Skeletal muscle tissue (tissue), 4 donors: Measurements from ENCODE around the gene ZNF763. TPM values are rescaled to one million over a fixed set of nuclear protein-coding genes. Genes with fewer than 3 reads are reported as not detected.
A peak's percentile ranks its signal among the peaks of the same experiment; 100 is the strongest.

Experiments
- H3K27ac ChIP-seq: one replicate; pipeline ENCODE4 v1.7.0; 2013; ENCODE audit warnings: mild to moderate bottlenecking, low read depth, low read length, inconsistent platforms
- H3K27me3 ChIP-seq, 3 donors: one replicate each; pipeline ENCODE4 v1.7.0; 2013; ENCODE audit warnings: low read length in 3 of 3; ENCODE audit not compliant: control insufficient read depth in 3 of 3, insufficient read depth in 3 of 3
- H3K36me3 ChIP-seq, 3 donors: one replicate each; pipeline ENCODE4 v1.7.0; 2013; ENCODE audit warnings: low read length in 3 of 3; ENCODE audit not compliant: control insufficient read depth in 3 of 3, insufficient read depth in 3 of 3
- H3K4me1 ChIP-seq, 3 donors: one replicate each; pipeline ENCODE4 v1.7.0; 2013; ENCODE audit warnings: low read length in 3 of 3, mild to moderate bottlenecking in 3 of 3; ENCODE audit not compliant: control insufficient read depth in 3 of 3, insufficient read depth in 3 of 3
- H3K4me3 ChIP-seq, 3 donors: one replicate each; pipeline ENCODE4 v1.7.0; 2013; ENCODE audit warnings: low read length in 3 of 3
- H3K9ac ChIP-seq, 3 donors: one replicate each; pipeline ENCODE4 v1.7.0; 2013; ENCODE audit warnings: low read length in 3 of 3, mild to moderate bottlenecking in 3 of 3, moderate library complexity in 2 of 3, low read depth in 1 of 3
- H3K9me3 ChIP-seq, 3 donors: one replicate each; pipeline ENCODE4 v1.7.0; 2013; ENCODE audit warnings: low read length in 3 of 3; ENCODE audit not compliant: control insufficient read depth in 3 of 3
- total RNA-seq: library from RNA; depleted of rRNA; stranded (reverse); fragments of >200 nt; gene quantifications from one replicate; pipeline ENCODE4 v1.2.3, GENCODE V29; 2014
- donor health status: Osteomylitis.

ZNF763 gene
- total RNA-seq, 1 donor from 2014 or later: 2.1 TPM

GRCh38 chr19:11964496-11964857, 363 bp upstream of the ZNF763 start:
- Histone ChIP-seq H3K9me3 (no peaks in the 10 kb centered on the region), H3K27me3 (no peaks in the 10 kb centered on the region), H3K4me3 (peak overlapping the region; percentile 73 to 96 (median 96)), H3K36me3 (peaks cover 0 to 2% (median 2%) of the 10 kb centered on the region in 3 donors), H3K9ac (peak overlapping the region; percentile 34 to 92 (median 73)), H3K27ac (peak overlapping the region; percentile 88), H3K4me1 (peaks cover 13 to 17% (median 15%) of the 10 kb centered on the region in 3 donors)

GRCh38 chr19:11970174-11970573, 5.3 kb downstream of the ZNF763 start:
- Histone ChIP-seq H3K4me3 (no peak overlapping the region), H3K27me3 (no peaks in the 10 kb centered on the region), H3K27ac (no peak overlapping the region), H3K36me3 (peaks cover 0 to 2% (median 2%) of the 10 kb centered on the region in 3 donors), H3K9me3 (peaks cover 0 to 2% (median 0%) of the 10 kb centered on the region in 3 donors), H3K9ac (no peak overlapping the region), H3K4me1 (peaks cover 0 to 7% (median 4%) of the 10 kb centered on the region in 3 donors)

GRCh38 chr19:11971041-11971440, 6.2 kb downstream of the ZNF763 start:
- Histone ChIP-seq H3K36me3 (peaks cover 0 to 2% (median 2%) of the 10 kb centered on the region in 3 donors), H3K4me3 (no peak overlapping the region), H3K27ac (no peak overlapping the region), H3K27me3 (no peaks in the 10 kb centered on the region), H3K4me1 (no peaks in the 10 kb centered on the region), H3K9ac (no peak overlapping the region), H3K9me3 (peaks cover 0 to 2% (median 0%) of the 10 kb centered on the region in 3 donors)

DNA sequence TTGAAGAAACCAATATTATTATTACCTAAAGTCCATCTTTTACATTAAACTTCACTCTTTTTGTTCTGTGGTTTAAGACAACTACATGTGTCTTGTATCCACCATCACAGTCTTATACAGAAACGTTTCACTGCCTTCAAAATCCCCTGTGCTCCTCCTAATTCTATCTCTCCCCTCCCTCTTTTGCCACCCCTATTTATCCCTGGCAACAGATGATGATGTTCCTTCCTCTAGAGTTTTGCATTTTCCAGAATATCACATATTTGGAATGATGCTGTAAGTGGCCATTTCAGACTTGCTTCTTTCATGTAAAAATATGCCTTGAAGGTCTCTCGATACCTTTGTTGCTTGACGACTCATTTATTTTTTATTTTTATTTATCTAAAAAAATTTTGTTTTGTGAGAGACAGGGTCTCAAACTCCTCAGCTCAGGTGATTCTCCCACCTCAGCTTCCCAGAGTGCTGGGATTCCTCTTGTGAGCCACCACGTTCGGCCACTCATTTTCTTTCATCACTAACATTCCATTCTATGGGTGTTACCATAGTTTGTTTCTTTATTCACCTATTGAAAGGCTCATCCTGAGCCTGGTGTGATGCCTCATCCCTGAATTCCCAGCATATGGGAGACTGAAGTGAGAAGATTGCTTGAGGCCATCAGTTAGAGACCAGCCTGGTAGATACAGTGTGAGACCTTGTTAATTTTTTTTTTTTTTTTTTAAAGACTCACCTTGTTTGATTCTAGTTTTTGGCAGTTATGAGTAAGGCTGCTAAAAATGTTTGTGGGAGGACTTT, 8.4 kb downstream of the ZNF763 start:
- Histone ChIP-seq H3K36me3 (peaks cover 12 to 16% (median 13%) of the 10 kb centered on the region in 3 donors), H3K9me3 (peaks cover 0 to 16% (median 2%) of the 10 kb centered on the region in 3 donors), H3K4me3 (no peak overlapping the region), H3K27me3 (no peaks in the 10 kb centered on the region), H3K27ac (no peak overlapping the region), H3K9ac (no peak overlapping the region), H3K4me1 (no peaks in the 10 kb centered on the region)

DNA sequence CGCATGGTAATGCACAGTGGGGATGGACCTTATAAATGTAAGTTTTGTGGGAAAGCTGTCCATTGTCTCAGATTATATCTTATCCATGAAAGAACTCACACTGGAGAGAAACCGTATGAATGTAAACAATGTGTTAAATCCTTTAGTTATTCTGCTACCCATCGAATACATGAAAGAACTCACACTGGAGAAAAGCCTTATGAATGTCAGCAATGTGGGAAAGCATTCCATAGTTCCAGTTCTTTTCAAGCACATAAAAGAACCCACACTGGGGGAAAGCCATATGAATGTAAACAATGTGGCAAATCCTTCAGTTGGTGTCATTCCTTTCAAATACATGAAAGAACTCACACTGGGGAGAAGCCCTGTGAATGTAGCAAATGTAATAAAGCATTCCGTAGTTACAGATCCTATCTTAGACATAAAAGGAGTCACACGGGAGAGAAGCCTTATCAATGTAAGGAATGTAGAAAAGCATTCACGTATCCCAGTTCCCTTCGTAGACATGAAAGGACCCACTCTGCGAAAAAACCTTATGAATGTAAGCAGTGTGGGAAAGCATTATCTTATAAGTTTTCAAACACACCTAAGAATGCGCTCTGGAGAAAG, 13.8 kb downstream of the ZNF763 start:
- Histone ChIP-seq H3K9me3 (peaks cover 22 to 43% (median 25%) of the 10 kb centered on the region in 3 donors), H3K4me3 (peak overlapping the region in 1 of 3 donors; percentile 52), H3K9ac (no peak overlapping the region), H3K36me3 (peaks cover 21 to 32% (median 25%) of the 10 kb centered on the region in 3 donors), H3K27ac (no peak overlapping the region), H3K27me3 (no peaks in the 10 kb centered on the region), H3K4me1 (no peaks in the 10 kb centered on the region)

DNA sequence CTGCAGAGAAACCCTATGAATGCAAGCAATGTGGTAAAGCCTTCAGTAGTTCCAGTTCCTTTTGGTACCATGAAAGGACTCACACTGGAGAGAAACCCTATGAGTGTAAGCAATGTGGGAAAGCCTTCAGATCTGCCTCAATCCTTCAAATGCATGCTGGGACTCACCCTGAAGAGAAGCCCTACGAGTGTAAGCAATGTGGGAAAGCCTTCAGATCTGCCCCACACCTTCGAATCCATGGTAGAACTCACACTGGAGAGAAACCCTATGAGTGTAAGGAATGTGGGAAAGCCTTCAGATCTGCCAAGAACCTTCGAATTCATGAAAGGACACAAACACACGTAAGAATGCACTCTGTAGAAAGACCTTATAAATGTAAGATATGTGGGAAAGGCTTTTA, 14.7 kb downstream of the ZNF763 start:
- H3K36me3 ChIP-seq: peaks cover 21 to 32% (median 25%) of the 10 kb centered on the region in 3 donors
- no peaks in the 10 kb centered on the region for H3K4me1 ChIP-seq
- peak overlapping the region in 1 of 3 donors; percentile 52 for H3K4me3 ChIP-seq
- no peak overlapping the region for H3K9ac ChIP-seq
- no peak overlapping the region for H3K27ac ChIP-seq
- peaks cover 22 to 43% (median 25%) of the 10 kb centered on the region in 3 donors for H3K9me3 ChIP-seq
- H3K27me3 ChIP-seq: no peaks in the 10 kb centered on the region

DNA sequence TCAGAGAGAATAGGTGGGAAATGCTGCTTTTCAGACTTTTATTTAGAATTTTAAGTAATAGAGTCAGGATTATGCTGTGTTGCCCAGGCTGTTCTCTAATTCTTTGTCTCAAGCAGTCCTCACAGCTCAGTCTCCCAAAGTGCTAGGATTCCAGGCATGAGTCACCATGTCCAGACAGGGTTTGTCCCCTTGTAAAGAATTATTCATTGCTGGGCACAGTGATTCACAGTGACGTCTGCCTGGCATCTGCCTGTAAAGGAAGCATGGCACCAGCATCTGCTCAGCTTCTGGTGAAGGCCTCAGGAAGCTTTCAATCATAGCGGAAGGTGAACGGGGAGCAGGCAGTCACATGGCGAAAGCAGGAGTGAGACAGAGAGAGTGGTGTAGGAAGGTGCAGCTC, 17.7 kb downstream of the ZNF763 start:
- no peaks in the 10 kb centered on the region for H3K27me3 ChIP-seq
- H3K4me3 ChIP-seq: no peak overlapping the region
- no peak overlapping the region for H3K9ac ChIP-seq
- peaks cover 22 to 34% (median 23%) of the 10 kb centered on the region in 3 donors for H3K9me3 ChIP-seq
- H3K4me1 ChIP-seq: peaks cover 0 to 2% (median 0%) of the 10 kb centered on the region in 3 donors
- H3K27ac ChIP-seq: no peak overlapping the region
- peaks cover 17 to 23% (median 21%) of the 10 kb centered on the region in 3 donors for H3K36me3 ChIP-seq

DNA sequence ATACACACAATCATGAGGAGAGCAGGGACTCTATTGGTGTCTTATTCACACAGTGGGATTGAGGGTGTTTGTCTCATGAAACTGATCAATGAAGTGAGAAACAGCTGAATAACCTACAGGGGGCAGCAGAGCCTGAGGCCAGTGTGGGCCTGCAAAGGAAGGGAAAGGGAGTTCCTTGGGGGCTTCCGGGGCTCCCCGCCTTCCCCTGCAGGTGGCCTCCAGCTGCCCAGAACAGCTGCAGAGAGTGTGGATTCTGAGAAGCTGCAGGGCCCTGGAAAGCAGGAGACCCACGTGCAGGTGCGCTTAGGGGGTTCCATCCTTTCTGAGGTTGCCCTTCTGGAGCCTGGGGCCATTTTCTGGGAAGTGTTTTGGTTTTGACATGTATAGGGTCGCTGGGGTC, 20.1 kb downstream of the ZNF763 start:
- H3K9me3 ChIP-seq: peaks cover 10 to 13% (median 11%) of the 10 kb centered on the region in 3 donors
- H3K36me3 ChIP-seq: peaks cover 0 to 3% (median 0%) of the 10 kb centered on the region in 3 donors
- H3K27me3 ChIP-seq: no peaks in the 10 kb centered on the region
- no peak overlapping the region for H3K9ac ChIP-seq
- peaks cover 2 to 11% (median 7%) of the 10 kb centered on the region in 3 donors for H3K4me1 ChIP-seq
- no peak overlapping the region for H3K27ac ChIP-seq
- H3K4me3 ChIP-seq: no peak overlapping the region

DNA sequence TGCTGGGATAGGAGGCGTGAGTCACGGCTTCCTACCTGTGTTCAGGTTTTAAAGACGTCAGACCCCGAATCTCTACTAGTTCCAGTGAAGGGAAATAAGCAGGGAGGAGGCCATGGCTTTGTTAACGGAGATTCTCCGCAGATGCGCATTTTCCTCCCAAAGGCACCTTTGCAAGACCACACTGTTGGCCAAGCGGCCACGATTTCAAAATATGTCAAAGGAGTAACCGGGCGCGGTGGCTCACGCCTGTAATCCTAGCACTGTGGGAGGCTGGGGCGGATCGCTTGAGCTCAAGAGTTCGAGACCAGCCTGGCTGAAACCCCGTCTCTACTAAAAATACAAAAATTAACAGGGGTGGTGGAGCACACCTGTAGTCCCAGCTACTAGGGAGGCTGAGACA, 21.9 kb downstream of the ZNF763 start:
- Histone ChIP-seq H3K9ac (no peak overlapping the region), H3K27me3 (no peaks in the 10 kb centered on the region), H3K36me3 (peaks cover 0 to 2% (median 0%) of the 10 kb centered on the region in 3 donors), H3K4me1 (peaks cover 2 to 11% (median 7%) of the 10 kb centered on the region in 3 donors), H3K4me3 (no peak overlapping the region), H3K27ac (no peak overlapping the region), H3K9me3 (peaks cover 0 to 4% (median 2%) of the 10 kb centered on the region in 3 donors)
